Endodermal cell (in vitro differentiated cells): Measurements from ENCODE around the gene KRT74. TPM values are rescaled to one million over a fixed set of nuclear protein-coding genes. Genes with fewer than 3 reads are reported as not detected.

Experiments
- DNase-seq: peaks from one replicate; pipeline ENCODE4 v3.0.0-alpha.2; 2017
- H3K27ac ChIP-seq: 2 replicates; pipeline ENCODE4 v1.5.1; 2013; ENCODE audit warnings: mild to moderate bottlenecking, low read depth, low read length, moderate library complexity
- H3K27me3 ChIP-seq: 2 replicates; pipeline ENCODE4 v1.6.1; 2013; ENCODE audit warnings: mild to moderate bottlenecking, low read length, moderate library complexity; ENCODE audit not compliant: insufficient read depth, control insufficient read depth, poor library complexity, severe bottlenecking
- H3K36me3 ChIP-seq: 2 replicates; pipeline ENCODE4 v1.7.0; 2013; ENCODE audit warnings: mild to moderate bottlenecking, low read length, moderate library complexity; ENCODE audit not compliant: control insufficient read depth, insufficient read depth
- H3K4me1 ChIP-seq: one replicate; pipeline ENCODE4 v1.7.0; 2013; ENCODE audit warnings: low read length; ENCODE audit not compliant: control insufficient read depth, insufficient read depth
- H3K4me3 ChIP-seq: 2 replicates; pipeline ENCODE4 v1.5.1; 2013; ENCODE audit warnings: mild to moderate bottlenecking, low read length, moderate library complexity
- H3K9ac ChIP-seq: 2 replicates; pipeline ENCODE4 v1.6.1; 2013; ENCODE audit warnings: mild to moderate bottlenecking, low read length, moderate library complexity; ENCODE audit not compliant: poor library complexity, severe bottlenecking; ENCODE audit errors: extremely low read depth
- H3K9me3 ChIP-seq: 2 replicates; pipeline ENCODE4 v1.6.1; 2013; ENCODE audit warnings: mild to moderate bottlenecking, low read length, moderate library complexity; ENCODE audit not compliant: control insufficient read depth
- H3K27ac Mint-ChIP-seq: 2 replicates; pipeline ENCODE4 v1.8.0; 2020; ENCODE audit warnings: mixed read lengths
- H3K27me3 Mint-ChIP-seq: 2 replicates; pipeline ENCODE4 v1.8.0; 2021; ENCODE audit warnings: mild to moderate bottlenecking, mixed read lengths; ENCODE audit not compliant: insufficient read depth
- H3K36me3 Mint-ChIP-seq: 2 replicates; pipeline ENCODE4 v1.8.0; 2020; ENCODE audit warnings: low read depth, mixed read lengths
- H3K4me1 Mint-ChIP-seq: 2 replicates; pipeline ENCODE4 v1.8.0; 2020; ENCODE audit warnings: mixed read lengths
- H3K4me3 Mint-ChIP-seq: 2 replicates; pipeline ENCODE4 v1.8.0; 2020; ENCODE audit warnings: mild to moderate bottlenecking, moderate library complexity, mixed read lengths
- H3K9me3 Mint-ChIP-seq: 2 replicates; pipeline ENCODE4 v1.8.0; 2020; ENCODE audit warnings: mild to moderate bottlenecking, mixed read lengths
- CTCF ChIP-seq: fragments of 200-600 bp; sonication (generic); conservative IDR thresholded peaks from 2 replicates; pipeline ENCODE4 v1.5.0; 2021; ENCODE audit warnings: antibody characterized with exemption, mild to moderate bottlenecking
- WGBS, 2 experiments: methylation state at CpG; one replicate each; pipeline versions ENCODE4 v1.1.5 to v1.1.7; 2013; ENCODE audit warnings: missing lambda C conversion rate in 2 of 2, mixed read lengths in 1 of 2; ENCODE audit not compliant: insufficient coverage in 1 of 2, insufficient read length in 1 of 2; 5-methylcytosine and 5-hydroxymethylcytosine counted together
- total RNA-seq, 2 donors: library from RNA; stranded (reverse); fragmentation: NEBNext Ultra II Directional in 1 of 2; extraction: Animal tissue kit (Norgen Biotek cat#: 25700) in 1 of 2; gene quantifications; 2 replicates in 1 of 2; 3 replicates in 1 of 2; pipeline ENCODE4 v1.2.1, GENCODE V29; 2021

KRT74 gene
- total RNA-seq, 2 donors from 2014 or later, result not detected

- peaks cover 9% of the 10 kb centered on the region for H3K27me3 Mint-ChIP-seq
- no peaks in the 10 kb centered on the region for H3K36me3 ChIP-seq
- H3K27ac Mint-ChIP-seq, result no peak overlapping the region
- no peaks in the 10 kb centered on the region for H3K9me3 ChIP-seq
- no peaks in the 10 kb centered on the region for H3K4me1 ChIP-seq
- no peak overlapping the region for H3K9ac ChIP-seq
- H3K27me3 ChIP-seq, result no peaks in the 10 kb centered on the region
- no peak overlapping the region for H3K4me3 Mint-ChIP-seq
- peaks cover 4% of the 10 kb centered on the region for H3K4me1 Mint-ChIP-seq
- no peak overlapping the region for H3K4me3 ChIP-seq
- H3K27ac ChIP-seq, result no peak overlapping the region
- DNase-seq, result peak; percentile 46
- 90% methylated on average over 1 of the region's 1 CpG; no CpG with 5 or more reads in 1 of the 2 experiments for WGBS, 2 experiments
- no peak for TF ChIP-seq CTCF
- H3K36me3 Mint-ChIP-seq, result no peaks in the 10 kb centered on the region
- no peaks in the 10 kb centered on the region for H3K9me3 Mint-ChIP-seq
These were observed 6.9 kb upstream of the KRT74 start for GRCh38 chr12:52580496-52580895.

GRCh38 chr12:52579468-52580465 is 6.1 kb upstream of the KRT74 start:
- H3K9ac ChIP-seq, result no peak overlapping the region
- H3K4me3 Mint-ChIP-seq, result no peak overlapping the region
- H3K4me1 ChIP-seq, result no peaks in the 10 kb centered on the region
- WGBS, 2 experiments, result 88 to 90% methylated on average over 9 to 10 of the region's 10 CpGs
- no peaks in the 10 kb centered on the region for H3K27me3 ChIP-seq
- H3K27me3 Mint-ChIP-seq, result peaks cover 8% of the 10 kb centered on the region
- no peak for DNase-seq
- peaks cover 4% of the 10 kb centered on the region for H3K4me1 Mint-ChIP-seq
- no peak for TF ChIP-seq CTCF
- no peak overlapping the region for H3K4me3 ChIP-seq
- H3K9me3 ChIP-seq, result no peaks in the 10 kb centered on the region
- no peak overlapping the region for H3K27ac ChIP-seq
- H3K36me3 ChIP-seq, result no peaks in the 10 kb centered on the region
- H3K9me3 Mint-ChIP-seq, result no peaks in the 10 kb centered on the region
- H3K36me3 Mint-ChIP-seq, result no peaks in the 10 kb centered on the region
- H3K27ac Mint-ChIP-seq, result no peak overlapping the region

- Histone ChIP-seq H3K36me3 (no peaks in the 10 kb centered on the region), H3K27ac (no peak overlapping the region), H3K27me3 (no peaks in the 10 kb centered on the region), H3K4me1 (no peaks in the 10 kb centered on the region), H3K9me3 (no peaks in the 10 kb centered on the region), H3K9ac (no peak overlapping the region), H3K4me3 (no peak overlapping the region)
- Mint-ChIP-seq H3K27ac (no peak overlapping the region), H3K36me3 (no peaks in the 10 kb centered on the region), H3K27me3 (peaks cover 8% of the 10 kb centered on the region), H3K9me3 (no peaks in the 10 kb centered on the region), H3K4me1 (peaks cover 4% of the 10 kb centered on the region), H3K4me3 (no peak overlapping the region)
- DNase-seq, result no peak
- 80 to 88% methylated on average over 2 to 3 of the region's 3 CpGs for WGBS, 2 experiments
- no peak for TF ChIP-seq CTCF
These were observed 4.8 kb upstream of the KRT74 start for GRCh38 chr12:52578469-52578868.
